IMR-90 (cell line): Measurements from ENCODE around the gene TOPORS. TPM values are rescaled to one million over a fixed set of nuclear protein-coding genes. Genes with fewer than 3 reads are reported as not detected.

Experiments
- ATAC-seq: fragments of 200-7000 bp; cut with Tn5 transposase; 2 replicates; pipeline ENCODE4 v1.9.1; 2020; ENCODE audit warnings: low read depth, mild to moderate bottlenecking, moderate library complexity
- BruUV-seq: library from RNA; stranded (reverse); fragments of 400-500 nt; replicated peaks from 2 replicates; lab custom pipeline; 2021; lab: Mats Ljungman, UMichigan
- CTCF ChIA-PET: fragments of 300-600 bp; formaldehyde crosslinking; extraction: SDS; loops from one replicate; lab custom pipeline; 2021; ENCODE audit warnings: antibody characterized with exemption; lab: Yijun Ruan, JAX
- POLR2A ChIA-PET: fragments of 300-600 bp; sonication (Branson Sonifier 250); formaldehyde crosslinking; loops from one replicate; lab custom pipeline; 2022; ENCODE audit warnings: antibody characterized with exemption; ENCODE audit not compliant: unreplicated experiment; lab: Charles Lee
- DNase-seq: peaks from one replicate; pipeline ENCODE4 v3.0.0; 2013
- H2AFZ ChIP-seq: replicated peaks from 2 replicates; pipeline ENCODE3; 2013; ENCODE audit warnings: low read length, mild to moderate bottlenecking; ENCODE audit not compliant: poor library complexity
- H2AK5ac ChIP-seq: 2 replicates; pipeline ENCODE4 v1.6.1; 2013; ENCODE audit warnings: low read depth, low read length, inconsistent platforms
- H2AK9ac ChIP-seq: replicated peaks from 2 replicates; pipeline ENCODE3; 2013; ENCODE audit warnings: mild to moderate bottlenecking, low read depth, low read length, moderate library complexity; ENCODE audit not compliant: poor library complexity
- H2BK120ac ChIP-seq: 2 replicates; pipeline ENCODE4 v1.6.1; 2013; ENCODE audit warnings: low read depth, low read length, inconsistent platforms
- H2BK15ac ChIP-seq: 3 replicates; pipeline ENCODE4 v1.6.1; 2013; ENCODE audit warnings: low read depth, low read length, inconsistent platforms
- H2BK20ac ChIP-seq: 2 replicates; pipeline ENCODE4 v1.6.1; 2013; ENCODE audit warnings: low read depth, mild to moderate bottlenecking, inconsistent platforms, low read length, moderate library complexity
- H2BK5ac ChIP-seq: 2 replicates; pipeline ENCODE4 v1.6.1; 2013; ENCODE audit warnings: mild to moderate bottlenecking, low read depth, low read length, inconsistent platforms; ENCODE audit not compliant: poor library complexity, severe bottlenecking
- H3K14ac ChIP-seq: replicated peaks from 2 replicates; pipeline ENCODE4 v1.6.1; 2013; ENCODE audit warnings: low read depth, low read length, inconsistent platforms
- H3K18ac ChIP-seq: 2 replicates; pipeline ENCODE4 v1.6.1; 2013; ENCODE audit warnings: low read depth, low read length, control low read depth
- H3K23ac ChIP-seq: 2 replicates; pipeline ENCODE4 v1.6.1; 2013; ENCODE audit warnings: low read depth, low read length, inconsistent platforms
- H3K27ac ChIP-seq: 2 replicates; pipeline ENCODE4 v1.5.1; 2013; ENCODE audit warnings: mild to moderate bottlenecking, control low read depth, low read length; ENCODE audit not compliant: insufficient read depth
- H3K27me3 ChIP-seq: 2 replicates; pipeline ENCODE4 v1.6.1; 2013; ENCODE audit warnings: low read length; ENCODE audit not compliant: control insufficient read depth, insufficient read depth
- H3K36me3 ChIP-seq: 2 replicates; pipeline ENCODE4 v1.6.1; 2013; ENCODE audit warnings: low read length, mixed read lengths; ENCODE audit not compliant: control insufficient read depth, insufficient read depth
- H3K4ac ChIP-seq: 2 replicates; pipeline ENCODE4 v1.6.1; 2013; ENCODE audit warnings: low read depth, low read length, inconsistent platforms
- H3K4me1 ChIP-seq: 2 replicates; pipeline ENCODE4 v1.6.1; 2013; ENCODE audit warnings: low read length, mixed read lengths; ENCODE audit not compliant: control insufficient read depth, insufficient read depth
- H3K4me2 ChIP-seq: 2 replicates; pipeline ENCODE4 v1.6.1; 2013; ENCODE audit warnings: low read depth, mild to moderate bottlenecking, control low read depth, low read length, moderate library complexity
- H3K4me3 ChIP-seq: 2 replicates; pipeline ENCODE4 v1.5.1; 2013; ENCODE audit warnings: low read depth, mild to moderate bottlenecking, control low read depth, low read length, moderate library complexity; ENCODE audit not compliant: insufficient read depth
- H3K56ac ChIP-seq: 2 replicates; pipeline ENCODE4 v1.6.1; 2013; ENCODE audit warnings: low read length, inconsistent platforms; ENCODE audit not compliant: insufficient read depth; ENCODE audit errors: extremely low read depth
- H3K79me1 ChIP-seq, 2 experiments: 2 replicates each; pipeline ENCODE4 v1.6.1; 2013; ENCODE audit warnings: low read length in 2 of 2, inconsistent platforms in 1 of 2, low read depth in 1 of 2
- H3K9ac ChIP-seq: 2 replicates; pipeline ENCODE4 v1.6.1; 2013; ENCODE audit warnings: low read depth, low read length, control low read depth
- H3K9me1 ChIP-seq: 2 replicates; pipeline ENCODE4 v1.6.1; 2013; ENCODE audit warnings: low read length, inconsistent platforms; ENCODE audit not compliant: insufficient read depth
- H3K9me3 ChIP-seq: 2 replicates; pipeline ENCODE4 v1.6.1; 2013; ENCODE audit warnings: low read length; ENCODE audit not compliant: control insufficient read depth, insufficient read depth
- H4K20me1 ChIP-seq: 2 replicates; pipeline ENCODE4 v1.6.1; 2013; ENCODE audit warnings: low read length, inconsistent platforms; ENCODE audit not compliant: insufficient read depth
- H4K5ac ChIP-seq: 2 replicates; pipeline ENCODE4 v1.6.1; 2013; ENCODE audit warnings: mild to moderate bottlenecking, low read depth, low read length, control low read depth
- H4K8ac ChIP-seq, 2 experiments: 2 replicates each; pipeline ENCODE4 v1.6.1; 2013; ENCODE audit warnings: low read depth in 2 of 2, low read length in 2 of 2, control low read depth in 1 of 2, inconsistent platforms in 1 of 2
- H4K91ac ChIP-seq: 2 replicates; pipeline ENCODE4 v1.6.1; 2013; ENCODE audit warnings: low read depth, low read length, inconsistent platforms; ENCODE audit not compliant: insufficient read depth
- CEBPB ChIP-seq: IDR thresholded peaks from 2 replicates; pipeline ENCODE4 v1.6.1; 2012; ENCODE audit warnings: low read depth, low read length, improper control_type of control experiment
- CTCF ChIP-seq: conservative IDR thresholded peaks from 2 replicates; pipeline ENCODE4 v1.5.1; 2012; ENCODE audit warnings: mild to moderate bottlenecking, low read depth, low read length, improper control_type of control experiment
- ELK1 ChIP-seq: fragments of 150-350 bp; IDR thresholded peaks from 2 replicates; pipeline ENCODE4 v1.6.1; 2016; ENCODE audit warnings: low read depth, mild to moderate bottlenecking, low read length, moderate library complexity, borderline replicate concordance
- FOS ChIP-seq: fragments of 150-350 bp; IDR thresholded peaks from 2 replicates; pipeline ENCODE4 v1.6.1; 2016; ENCODE audit warnings: low read depth, low read length
- MAFK ChIP-seq: IDR thresholded peaks from 2 replicates; pipeline ENCODE4 v1.6.1; 2012; ENCODE audit warnings: low read depth, low read length, improper control_type of control experiment
- MAZ ChIP-seq: IDR thresholded peaks from 2 replicates; pipeline ENCODE4 v1.6.1; 2012; ENCODE audit warnings: low read depth, mild to moderate bottlenecking, low read length, improper control_type of control experiment, moderate library complexity, borderline replicate concordance
- RAD21 ChIP-seq: IDR thresholded peaks from 2 replicates; pipeline ENCODE4 v1.6.1; 2012; ENCODE audit warnings: low read length, improper control_type of control experiment
- RFX5 ChIP-seq: IDR thresholded peaks from 2 replicates; pipeline ENCODE4 v1.8.0; 2012; ENCODE audit warnings: low read depth, mild to moderate bottlenecking, low read length, moderate library complexity
- USF2 ChIP-seq: fragments of 150-350 bp; IDR thresholded peaks from 2 replicates; pipeline ENCODE4 v1.6.1; 2017; ENCODE audit warnings: mild to moderate bottlenecking, antibody characterized with exemption, low read length, low read depth
- WGBS, 2 experiments: methylation state at CpG; one replicate each; pipeline versions ENCODE4 v1.1.5 to v1.1.7; 2013; ENCODE audit warnings: missing lambda C conversion rate in 2 of 2; ENCODE audit not compliant: insufficient read length in 1 of 2; ENCODE audit errors: extremely low coverage in 2 of 2; 5-methylcytosine and 5-hydroxymethylcytosine counted together
- dilution Hi-C: fragments of 300-500 bp; cut with HindIII; formaldehyde crosslinking; loops from one replicate; pipeline ENCODE4 v1.14.3; 2018; ENCODE audit warnings: low sequenced_read_pairs; ENCODE audit not compliant: unreplicated experiment
- in situ Hi-C: fragments of 300-500 bp; cut with MboI; formaldehyde crosslinking; loops from 3 replicates; pipeline ENCODE4 v1.14.3; 2019; ENCODE audit warnings: low sequenced_read_pairs, inconsistent platforms, mixed read lengths
- intact Hi-C: fragments of 100-400 bp; cut with micrococcal nuclease; formaldehyde crosslinking; loops from 2 replicates; pipeline ENCODE4 v1.10.0; 2022
- polyA plus RNA-seq, 3 experiments: library from polyadenylated mRNA; depleted of rRNA; stranded (reverse); fragments of >200 nt; gene quantifications; 2 replicates each; pipeline ENCODE4 v1.2.3, GENCODE V29; 2012; ENCODE audit warnings: low replicate concordance in 1 of 3
- total RNA-seq: library from RNA; depleted of rRNA; stranded (reverse); fragments of >200 nt; gene quantifications from 2 replicates; pipeline ENCODE4 v1.2.3, GENCODE V29; 2012

Gene TOPORS
- total and polyA plus RNA-seq, 2 of the 4 experiments (the other 2 are of a cell fraction), result 7.4 to 27.8 TPM

- TF ChIP-seq CTCF, result peak; percentile 17; the same call in 1 of the 2 replicates
- TF ChIP-seq RFX5, result no peak
- no peak for TF ChIP-seq MAZ
- TF ChIP-seq RAD21, result no peak
- TF ChIP-seq ELK1, result no peak
- TF ChIP-seq FOS, result no peak
- no peak for TF ChIP-seq USF2
- no peak for TF ChIP-seq MAFK
- TF ChIP-seq CEBPB, result no peak
- Histone ChIP-seq H2BK5ac (peak overlapping the region; percentile 27), H2BK15ac (no peak overlapping the region), H4K20me1 (peaks cover 20% of the 10 kb centered on the region), H2AFZ (peak overlapping the region; percentile 95), H3K9ac (peak overlapping the region; percentile 77), H2BK120ac (no peak overlapping the region), H3K4me1 (no peaks in the 10 kb centered on the region; the same call in 1 of the 2 replicates), H3K14ac (peak overlapping the region; percentile 80), H4K8ac (peak overlapping the region in 1 of 2 experiments; percentile 30; a peak in 1 of 4 replicates), H3K18ac (no peak overlapping the region), H3K56ac (peak overlapping the region; percentile 49; the same call in 1 of the 2 replicates), H3K27ac (peak overlapping the region; percentile 36), H2AK5ac (peak overlapping the region; percentile 35; the same call in 1 of the 2 replicates), H3K4ac (peak overlapping the region; percentile 43; the same call in 1 of the 2 replicates), H3K79me1 (peaks cover 23 to 36% of the 10 kb centered on the region in 2 experiments), H3K9me1 (no peaks in the 10 kb centered on the region), H3K27me3 (no peaks in the 10 kb centered on the region), H4K5ac (no peak overlapping the region), H3K4me3 (peak overlapping the region; percentile 94), H3K23ac (peak overlapping the region; percentile 81), H4K91ac (no peak overlapping the region), H2AK9ac (peak overlapping the region; percentile 67), H2BK20ac (no peak overlapping the region), H3K9me3 (no peaks in the 10 kb centered on the region), H3K4me2 (peak overlapping the region; percentile 98), H3K36me3 (no peaks in the 10 kb centered on the region)
- intact Hi-C loops (loop anchor here (1.0 to 2.0 kb wide), 2 partner anchors 24 to 171 kb away; partner anchors contain the start of gene RIGI), dilution Hi-C loops (loop anchor here (25.0 kb wide), 1 partner anchor 113 kb away; no protein-coding TSS in a partner anchor), in situ Hi-C loops (no loop called here)
- no TSS peak for BruUV-seq
- ATAC-seq (no peak), DNase-seq (peak; percentile 53)
- ChIA-PET POLR2A (interaction anchor here (0.6 kb wide), 1 partner anchor 23 kb away, joined by 5 read pairs; no protein-coding TSS in a partner anchor), CTCF (interaction anchor here (0.6 to 2.7 kb wide), 6 partner anchors 14 to 171 kb away, joined by 3 to 10 read pairs (median 4); partner anchors contain the start of gene RIGI)
- 0% methylated on average over 3 of the region's 10 CpGs; no CpG with 5 or more reads in 1 of the 2 experiments for WGBS, 2 experiments
Observed at GRCh38 chr9:32550150-32550561, 2.2 kb downstream of the TOPORS start.
